NT2/D1 (cell line): ENCODE data around the gene KRTAP10-9.

Experiments
- SUZ12 ChIP-seq: IDR thresholded peaks from 2 replicates; pipeline ENCODE4 v1.6.1; 2011; ENCODE audit not compliant: insufficient read length, insufficient read depth; ENCODE audit errors: extremely low read depth
- YY1 ChIP-seq: IDR thresholded peaks from 2 replicates; pipeline ENCODE4 v1.6.1; 2011; ENCODE audit not compliant: insufficient read length, insufficient read depth
- ZNF274 ChIP-seq: IDR thresholded peaks from 2 replicates; pipeline ENCODE4 v1.6.1; 2011; ENCODE audit warnings: mild to moderate bottlenecking, low read depth, low read length

DNA sequence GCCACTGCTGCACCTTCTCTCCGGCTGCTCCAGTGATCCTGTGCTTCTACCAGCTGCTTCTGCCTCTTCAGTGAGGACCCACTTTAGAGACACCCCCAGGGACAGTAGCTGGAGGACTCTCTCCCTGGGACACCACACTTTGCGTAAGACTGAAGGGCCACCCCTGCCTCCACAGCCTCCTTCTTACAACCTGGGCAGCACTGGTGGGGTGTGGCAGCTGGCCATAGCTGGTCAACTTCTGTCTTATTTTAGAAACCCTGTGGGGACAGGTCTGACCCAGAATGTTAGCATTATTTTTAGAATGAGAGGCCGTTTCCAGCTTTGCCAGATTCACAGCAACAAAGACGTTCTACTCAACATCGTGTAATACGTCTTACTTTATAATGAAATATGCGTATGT, 1.1 kb upstream of the KRTAP10-9 start:
- TF ChIP-seq YY1: no peak
- no peak for TF ChIP-seq ZNF274
- no peak for TF ChIP-seq SUZ12
